Fibroblast of peridontal ligament (primary cell): ENCODE measurements around the gene TSNAXIP1.
A peak's percentile ranks its signal among the peaks of the same experiment; 100 is the strongest.

Source experiments
- DNase-seq: peaks from one replicate; pipeline ENCODE4 v3.0.0-alpha.2; 2010; ENCODE audit errors: extremely low read depth

The TSNAXIP1 gene

GRCh38 chr16:67782567-67783352 lies 23.9 kb upstream of the TSNAXIP1 start:
- no peak for DNase-seq

GRCh38 chr16:67783353-67783725 lies 23.4 kb upstream of the TSNAXIP1 start:
- DNase-seq: no peak

- DNase-seq: no peak
These were observed 20.2 kb upstream of the TSNAXIP1 start for GRCh38 chr16:67786491-67786890.

GRCh38 chr16:67790071-67790470 lies 16.6 kb upstream of the TSNAXIP1 start:
- DNase-seq: no peak

GRCh38 chr16:67796099-67796718 lies 10.5 kb upstream of the TSNAXIP1 start:
- DNase-seq: no peak

GRCh38 chr16:67800338-67800926 lies 6.3 kb upstream of the TSNAXIP1 start:
- DNase-seq: no peak

GRCh38 chr16:67801241-67801640 lies 5.4 kb upstream of the TSNAXIP1 start:
- DNase-seq: no peak

GRCh38 chr16:67801883-67802282 lies 4.8 kb upstream of the TSNAXIP1 start:
- DNase-seq: no peak

GRCh38 chr16:67803894-67804293 lies 2.8 kb upstream of the TSNAXIP1 start:
- no peak for DNase-seq

GRCh38 chr16:67804853-67805542 lies 1.7 kb upstream of the TSNAXIP1 start:
- DNase-seq: no peak

GRCh38 chr16:67805718-67806427 lies 816 bp upstream of the TSNAXIP1 start:
- no peak for DNase-seq

GRCh38 chr16:67807148-67807682 lies 526 bp downstream of the TSNAXIP1 start:
- DNase-seq: no peak

- DNase-seq: no peak
These were observed 5.2 kb downstream of the TSNAXIP1 start for GRCh38 chr16:67811899-67812298.

GRCh38 chr16:67814567-67814966 lies 7.9 kb downstream of the TSNAXIP1 start:
- no peak for DNase-seq

GRCh38 chr16:67820608-67821259 lies 14.0 kb downstream of the TSNAXIP1 start:
- no peak for DNase-seq

- DNase-seq: no peak
These were observed 15.8 kb downstream of the TSNAXIP1 start for GRCh38 chr16:67822511-67822910.

GRCh38 chr16:67825119-67825518 lies 18.4 kb downstream of the TSNAXIP1 start:
- no peak for DNase-seq

- DNase-seq: no peak
These were observed 19.2 kb downstream of the TSNAXIP1 start for GRCh38 chr16:67825906-67826305.

GRCh38 chr16:67828651-67829050 lies 22.0 kb downstream of the TSNAXIP1 start:
- no peak for DNase-seq

- peak; percentile 67 for DNase-seq
These were observed 26.3 kb downstream of the TSNAXIP1 start for GRCh38 chr16:67833030-67833414.
